Measurements from ENCODE around the gene ELF1.

ELF1 gene

GRCh38 chr13:40999416-40999815, 19.7 kb downstream of the ELF1 start:
- no peak for TF ChIP-seq CTCF (IDR thresholded peaks at IDR 0.05; ENCODE audit: low read depth, low read length, missing control alignments)
- no peak overlapping the region for H3K4me3 ChIP-seq (replicated peaks; ENCODE audit: low read depth, low read length)
- no peak for DNase-seq (ENCODE audit: extremely low read depth, low read depth)

GRCh38 chr13:40996426-40997092, 22.6 kb downstream of the ELF1 start:
- DNase-seq (ENCODE audit: extremely low read depth, low read depth): no peak
- H3K4me3 ChIP-seq (replicated peaks; ENCODE audit: low read depth, low read length): no peak overlapping the region
- no peak for TF ChIP-seq CTCF (IDR thresholded peaks at IDR 0.05; ENCODE audit: low read depth, low read length, missing control alignments)

GRCh38 chr13:40995997-40996396, 23.1 kb downstream of the ELF1 start:
- DNase-seq (ENCODE audit: extremely low read depth, low read depth): no peak
- no peak overlapping the region for H3K4me3 ChIP-seq (replicated peaks; ENCODE audit: low read depth, low read length)
- TF ChIP-seq CTCF (IDR thresholded peaks at IDR 0.05; ENCODE audit: low read depth, low read length, missing control alignments): no peak

GRCh38 chr13:40994581-40995230, 24.4 kb downstream of the ELF1 start:
- no peak for DNase-seq (ENCODE audit: extremely low read depth, low read depth)
- no peak overlapping the region for H3K4me3 ChIP-seq (replicated peaks; ENCODE audit: low read depth, low read length)
- no peak for TF ChIP-seq CTCF (IDR thresholded peaks at IDR 0.05; ENCODE audit: low read depth, low read length, missing control alignments)

GRCh38 chr13:40993987-40994386, 25.1 kb downstream of the ELF1 start:
- no peak for DNase-seq (ENCODE audit: extremely low read depth, low read depth)
- H3K4me3 ChIP-seq (replicated peaks; ENCODE audit: low read depth, low read length): no peak overlapping the region

GRCh38 chr13:40992678-40993518, 26.2 kb downstream of the ELF1 start:
- no peak overlapping the region for H3K4me3 ChIP-seq (replicated peaks; ENCODE audit: low read depth, low read length)
- no peak for DNase-seq (ENCODE audit: extremely low read depth, low read depth)
- no peak for TF ChIP-seq CTCF (IDR thresholded peaks at IDR 0.05; ENCODE audit: low read depth, low read length, missing control alignments)

More at GRCh38 chr13:40993987-40994386, 25.1 kb downstream of the ELF1 start:
- no peak for TF ChIP-seq CTCF (IDR thresholded peaks at IDR 0.05; ENCODE audit: low read depth, low read length, missing control alignments)
